Muscle layer of colon (tissue), 2 donors: Measurements from ENCODE around the gene GATA2.

ENCODE experiments used
- H3K27ac ChIP-seq: one replicate; pipeline ENCODE4 v1.7.0; 2013; ENCODE audit warnings: low read depth, mild to moderate bottlenecking, low read length, moderate library complexity
- H3K27me3 ChIP-seq, 2 donors: one replicate each; pipeline ENCODE4 v1.7.0; 2013; ENCODE audit warnings: low read length in 2 of 2, mild to moderate bottlenecking in 2 of 2; ENCODE audit not compliant: insufficient read depth in 2 of 2, control insufficient read depth in 1 of 2
- H3K36me3 ChIP-seq: one replicate; pipeline ENCODE4 v1.7.0; 2013; ENCODE audit warnings: mild to moderate bottlenecking, low read length; ENCODE audit not compliant: insufficient read depth
- H3K4me1 ChIP-seq: one replicate; pipeline ENCODE4 v1.7.0; 2013; ENCODE audit warnings: mild to moderate bottlenecking, low read length; ENCODE audit not compliant: insufficient read depth
- H3K4me3 ChIP-seq, 2 donors: one replicate each; pipeline ENCODE4 v1.7.0; 2013; ENCODE audit warnings: low read length in 2 of 2, low read depth in 1 of 2, mild to moderate bottlenecking in 1 of 2, moderate library complexity in 1 of 2
- H3K9ac ChIP-seq: one replicate; pipeline ENCODE4 v1.7.0; 2013; ENCODE audit warnings: low read length
- H3K9me3 ChIP-seq: one replicate; pipeline ENCODE4 v1.7.0; 2013; ENCODE audit warnings: mild to moderate bottlenecking, low read length
- donor health status: abdominal sarcoma.
- donor health status: Adenocarcinoma of cecum.

GATA2 gene

DNA sequence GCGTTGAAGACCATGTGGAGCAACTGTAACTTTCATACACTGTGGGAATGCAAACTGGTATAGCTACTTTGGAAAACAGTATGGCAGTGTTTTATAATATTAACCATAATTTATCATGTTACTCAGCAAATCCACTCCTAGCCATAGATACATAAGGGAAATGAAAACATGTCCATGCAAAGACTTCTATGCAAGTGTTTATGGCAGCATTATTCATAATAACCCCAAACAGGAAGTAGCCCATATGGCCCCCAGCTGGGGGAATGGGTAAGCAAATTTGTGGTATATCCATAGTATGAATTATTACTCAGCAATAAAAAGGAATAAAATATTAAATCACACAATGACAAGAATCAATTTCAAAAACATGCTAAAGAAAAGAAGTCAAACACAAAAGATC, 23.0 kb upstream of the GATA2 start:
- H3K4me3 ChIP-seq, result no peak overlapping the region
- peaks cover 4 to 9% of the 10 kb centered on the region in 2 donors for H3K27me3 ChIP-seq
- no peaks in the 10 kb centered on the region for H3K4me1 ChIP-seq
- H3K9me3 ChIP-seq, result peaks cover 11% of the 10 kb centered on the region
- no peak overlapping the region for H3K9ac ChIP-seq
- H3K36me3 ChIP-seq, result no peaks in the 10 kb centered on the region
- H3K27ac ChIP-seq, result no peak overlapping the region

DNA sequence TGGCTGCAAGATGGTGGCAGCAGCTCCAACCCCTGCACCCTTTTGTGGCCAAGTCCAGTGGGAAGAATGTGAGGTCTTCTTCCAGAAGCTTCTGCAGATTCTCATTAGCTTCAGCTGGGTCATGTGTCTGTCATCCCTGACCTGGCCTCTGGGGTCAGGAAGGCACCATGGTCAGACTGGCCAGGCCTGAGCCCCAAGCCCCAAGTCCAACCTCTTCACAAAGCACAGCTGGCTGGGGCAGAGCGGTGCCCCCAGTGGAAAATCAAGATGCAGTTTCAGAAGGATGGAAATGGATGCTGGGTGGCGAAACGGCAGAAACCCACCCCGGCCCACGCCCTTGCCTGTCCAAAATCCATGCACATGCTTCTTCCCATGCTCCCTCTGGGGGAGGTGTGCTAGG, 15.9 kb upstream of the GATA2 start:
- H3K4me1 ChIP-seq, result no peaks in the 10 kb centered on the region
- H3K36me3 ChIP-seq, result no peaks in the 10 kb centered on the region
- H3K27me3 ChIP-seq, result peaks cover 0 to 25% of the 10 kb centered on the region in 2 donors
- no peak overlapping the region for H3K27ac ChIP-seq
- no peak overlapping the region for H3K4me3 ChIP-seq
- H3K9me3 ChIP-seq, result peaks cover 5% of the 10 kb centered on the region
- H3K9ac ChIP-seq, result no peak overlapping the region

DNA sequence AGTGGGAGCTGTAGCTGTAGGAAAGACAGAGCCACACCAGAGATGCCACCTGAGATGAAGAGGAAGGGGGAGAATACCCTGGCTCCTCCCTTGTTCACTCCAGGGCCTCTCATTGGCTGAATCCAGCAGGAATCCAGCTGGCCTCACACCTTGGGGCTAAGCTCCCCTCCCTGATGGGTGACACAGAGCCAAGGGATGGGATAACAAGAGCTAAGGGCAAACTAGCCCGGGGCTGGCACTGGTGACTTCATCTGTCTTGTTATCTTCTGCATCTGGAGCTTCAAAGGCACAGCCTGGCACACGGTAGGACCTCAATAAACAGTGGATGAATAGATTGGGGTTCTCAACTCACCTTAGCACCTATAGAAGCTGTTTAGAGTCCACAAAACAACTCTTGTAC, 13.8 kb upstream of the GATA2 start:
- Histone ChIP-seq H3K36me3 (no peaks in the 10 kb centered on the region), H3K27ac (no peak overlapping the region), H3K9ac (no peak overlapping the region), H3K4me3 (no peak overlapping the region), H3K9me3 (no peaks in the 10 kb centered on the region), H3K27me3 (peaks cover 0 to 32% of the 10 kb centered on the region in 2 donors), H3K4me1 (no peaks in the 10 kb centered on the region)

DNA sequence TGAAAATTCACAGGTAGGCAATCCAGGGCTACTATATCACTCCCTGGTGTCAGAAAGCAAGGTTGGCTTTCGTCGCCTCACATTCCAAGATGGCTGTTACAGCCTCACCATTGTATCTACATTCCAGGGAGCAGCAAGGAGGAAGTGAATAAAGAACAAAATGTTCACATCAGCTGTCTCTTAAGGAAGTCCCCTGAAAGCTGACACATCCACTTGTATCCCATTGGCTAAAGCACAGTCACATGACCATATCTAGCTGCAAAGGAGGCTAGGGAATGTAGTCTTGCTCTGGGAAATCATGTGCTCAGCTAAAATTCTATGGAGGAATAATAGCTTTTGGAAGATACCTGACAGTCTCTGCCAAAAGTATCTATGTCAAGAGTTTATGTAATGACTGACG, 12.8 kb upstream of the GATA2 start:
- no peak overlapping the region for H3K27ac ChIP-seq
- H3K9ac ChIP-seq, result no peak overlapping the region
- H3K27me3 ChIP-seq, result peaks cover 0 to 32% of the 10 kb centered on the region in 2 donors
- no peaks in the 10 kb centered on the region for H3K9me3 ChIP-seq
- no peaks in the 10 kb centered on the region for H3K36me3 ChIP-seq
- no peaks in the 10 kb centered on the region for H3K4me1 ChIP-seq
- no peak overlapping the region for H3K4me3 ChIP-seq

DNA sequence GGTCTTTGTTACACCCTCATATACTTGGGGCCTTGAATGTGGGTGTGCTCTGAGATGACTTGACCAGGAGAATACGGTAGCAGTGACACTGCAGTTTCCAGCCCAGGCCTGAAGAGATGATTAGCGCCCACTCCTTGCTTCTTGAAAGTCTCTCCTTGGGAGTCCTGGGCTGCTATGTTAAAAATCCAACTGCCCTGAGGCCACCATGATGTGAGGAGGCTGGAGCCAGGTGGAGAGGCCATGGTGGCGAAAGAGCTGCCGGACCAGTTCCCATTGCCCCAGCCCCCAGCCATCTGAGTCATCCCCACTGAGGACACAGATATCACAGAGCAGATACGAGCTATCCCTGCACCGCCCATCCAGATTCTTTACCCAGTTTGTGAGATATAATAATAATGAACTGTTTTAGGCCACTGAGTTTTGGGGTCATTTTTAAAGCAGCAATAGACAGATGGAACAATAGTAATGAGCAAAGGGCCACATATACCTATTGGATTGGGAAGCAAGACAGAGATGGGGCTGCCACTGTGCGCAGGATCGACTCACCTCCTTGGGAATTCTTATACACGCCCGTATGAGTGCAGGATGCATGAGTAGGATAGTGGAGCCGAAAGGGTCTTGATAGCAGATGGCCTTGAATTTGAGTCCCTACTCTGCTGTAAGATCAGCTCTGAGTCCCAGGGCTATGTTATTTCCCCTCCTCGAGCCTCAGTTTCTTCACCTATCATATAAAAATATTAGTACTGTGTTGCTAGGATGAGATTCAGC, 12.1 kb upstream of the GATA2 start:
- H3K36me3 ChIP-seq, result no peaks in the 10 kb centered on the region
- H3K4me1 ChIP-seq, result no peaks in the 10 kb centered on the region
- H3K9ac ChIP-seq, result no peak overlapping the region
- no peaks in the 10 kb centered on the region for H3K9me3 ChIP-seq
- H3K4me3 ChIP-seq, result no peak overlapping the region
- no peak overlapping the region for H3K27ac ChIP-seq
- H3K27me3 ChIP-seq, result peaks cover 5 to 32% of the 10 kb centered on the region in 2 donors

DNA sequence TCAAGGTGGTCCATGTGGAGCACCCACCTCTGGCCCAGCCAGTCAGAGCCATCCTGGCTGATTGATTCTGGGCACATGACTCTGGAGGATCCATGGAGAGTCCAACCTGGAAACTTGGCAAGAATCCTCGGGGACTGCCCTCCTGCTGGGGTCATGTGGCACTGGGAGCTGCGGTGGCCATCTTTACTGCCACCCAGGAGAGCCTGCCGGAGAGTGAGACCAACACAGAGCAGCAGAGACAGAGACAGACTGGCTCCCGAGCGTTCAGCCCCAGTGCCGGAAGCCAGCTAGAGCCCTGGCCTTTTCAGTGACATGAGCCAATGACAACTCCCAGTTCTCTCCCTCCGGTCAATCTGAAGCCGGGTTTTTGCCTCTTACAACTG, 11.5 kb upstream of the GATA2 start:
- H3K27ac ChIP-seq, result no peak overlapping the region
- H3K4me1 ChIP-seq, result no peaks in the 10 kb centered on the region
- no peak overlapping the region for H3K9ac ChIP-seq
- no peaks in the 10 kb centered on the region for H3K9me3 ChIP-seq
- H3K36me3 ChIP-seq, result no peaks in the 10 kb centered on the region
- peaks cover 10 to 34% of the 10 kb centered on the region in 2 donors for H3K27me3 ChIP-seq
- no peak overlapping the region for H3K4me3 ChIP-seq

DNA sequence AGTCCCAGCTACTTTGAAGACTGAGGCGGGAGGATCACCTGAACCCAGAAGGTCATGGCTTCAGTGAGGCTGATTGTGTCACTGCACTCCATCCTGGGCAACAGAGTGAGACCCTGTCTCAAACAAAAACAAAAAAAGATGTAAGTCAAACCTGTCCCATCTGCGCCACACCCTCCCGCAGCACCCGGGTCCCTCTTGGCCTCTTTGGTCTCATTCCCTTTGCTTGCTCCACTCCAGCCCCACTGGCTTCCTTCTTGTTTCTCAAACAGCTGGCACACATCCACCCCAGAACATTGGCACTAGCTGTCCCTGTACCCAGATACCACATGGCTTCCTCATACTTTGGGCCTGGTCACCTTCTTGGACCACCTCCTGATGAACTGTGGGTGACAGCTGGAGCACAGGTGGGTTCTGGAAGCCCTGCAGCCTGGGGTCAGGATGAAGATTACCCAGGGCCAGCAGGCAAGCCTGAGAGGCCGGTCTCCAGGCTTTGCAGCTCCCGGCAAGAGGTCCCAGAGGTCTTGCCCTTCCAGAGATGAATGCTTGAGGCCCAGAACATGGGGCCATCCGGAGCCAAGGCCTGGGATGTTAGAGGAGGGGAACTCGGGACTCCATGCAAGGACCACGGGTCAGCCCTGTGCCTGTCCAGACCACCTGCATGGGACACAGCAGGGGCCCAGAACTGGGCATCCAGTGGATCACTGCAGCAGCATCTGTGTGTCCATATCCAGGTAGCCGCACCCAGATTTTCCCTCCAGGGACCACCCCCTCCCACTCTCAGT, 10.9 kb upstream of the GATA2 start:
- Histone ChIP-seq H3K4me3 (no peak overlapping the region), H3K9me3 (no peaks in the 10 kb centered on the region), H3K36me3 (no peaks in the 10 kb centered on the region), H3K9ac (no peak overlapping the region), H3K4me1 (no peaks in the 10 kb centered on the region), H3K27ac (no peak overlapping the region), H3K27me3 (peaks cover 16 to 40% of the 10 kb centered on the region in 2 donors)

DNA sequence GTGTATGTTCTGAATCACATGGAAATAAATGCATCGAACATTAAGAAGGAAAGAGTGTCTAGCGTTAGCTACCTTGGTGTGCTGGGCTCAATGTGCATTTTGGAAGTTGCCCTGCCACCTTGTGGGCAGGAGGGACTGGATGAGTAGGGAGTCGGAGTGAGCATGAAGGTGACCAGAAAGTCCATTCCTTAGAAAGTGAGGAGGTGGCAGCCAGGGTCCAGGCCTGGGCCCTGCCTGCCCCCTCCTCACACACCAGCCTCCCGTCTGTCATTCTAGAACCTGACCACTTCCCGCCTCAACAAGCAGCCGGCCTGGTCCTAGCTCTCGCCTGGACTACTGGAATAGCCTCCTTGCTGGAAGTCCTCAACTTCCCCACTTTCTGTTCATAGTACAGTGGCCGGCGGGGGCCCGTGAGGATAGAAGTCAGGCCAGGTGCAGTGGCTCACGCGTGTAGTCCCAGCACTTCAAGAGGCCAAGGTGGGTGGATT, 10.2 kb upstream of the GATA2 start:
- no peak overlapping the region for H3K4me3 ChIP-seq
- H3K27ac ChIP-seq, result no peak overlapping the region
- no peaks in the 10 kb centered on the region for H3K9me3 ChIP-seq
- no peaks in the 10 kb centered on the region for H3K36me3 ChIP-seq
- no peaks in the 10 kb centered on the region for H3K4me1 ChIP-seq
- H3K27me3 ChIP-seq, result peaks cover 23 to 48% of the 10 kb centered on the region in 2 donors
- H3K9ac ChIP-seq, result no peak overlapping the region

DNA sequence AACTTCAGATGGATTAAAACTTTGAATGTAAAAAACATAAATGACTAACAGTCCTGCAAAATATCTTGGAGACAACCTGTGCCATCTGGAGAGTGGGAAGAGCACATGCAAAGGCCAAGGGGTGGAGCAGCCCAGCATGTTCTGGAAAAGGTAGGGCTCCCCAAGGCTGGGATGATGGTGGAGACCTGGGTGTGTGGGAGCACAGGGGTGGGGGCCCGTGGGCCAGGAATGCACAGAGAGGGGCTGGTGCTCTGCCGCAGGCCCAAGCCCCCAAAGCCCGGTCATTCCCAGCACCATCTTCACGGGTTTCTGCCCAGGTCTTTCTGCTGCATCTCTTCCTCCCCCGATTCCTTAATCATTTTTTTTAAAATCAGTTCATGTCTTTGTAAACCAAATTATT, 9.7 kb upstream of the GATA2 start:
- Histone ChIP-seq H3K9me3 (no peaks in the 10 kb centered on the region), H3K4me1 (no peaks in the 10 kb centered on the region), H3K27me3 (peaks cover 25 to 51% of the 10 kb centered on the region in 2 donors), H3K9ac (no peak overlapping the region), H3K27ac (no peak overlapping the region), H3K4me3 (no peak overlapping the region), H3K36me3 (no peaks in the 10 kb centered on the region)

DNA sequence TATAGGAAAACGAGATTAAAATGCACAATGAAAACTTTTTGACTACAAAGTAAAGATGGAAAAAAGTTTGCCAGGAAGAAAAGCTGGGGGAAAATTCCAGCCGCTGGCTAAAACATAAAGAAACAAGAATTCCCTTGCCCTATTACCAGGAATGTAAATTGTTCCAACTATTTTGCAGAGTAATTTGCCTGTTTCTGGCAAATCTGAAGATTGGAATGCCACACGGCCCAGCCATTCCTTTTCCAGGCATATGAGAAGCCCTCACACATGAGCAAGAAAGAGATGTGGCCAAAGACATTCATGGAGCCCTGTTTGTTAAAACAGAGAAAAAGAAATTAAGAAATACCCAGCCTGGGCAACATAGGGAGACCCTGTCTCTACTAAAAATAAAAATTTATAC, 8.4 kb upstream of the GATA2 start:
- Histone ChIP-seq H3K4me1 (peaks cover 7% of the 10 kb centered on the region), H3K36me3 (no peaks in the 10 kb centered on the region), H3K9ac (no peak overlapping the region), H3K27me3 (peaks cover 33 to 52% of the 10 kb centered on the region in 2 donors), H3K27ac (no peak overlapping the region), H3K4me3 (no peak overlapping the region), H3K9me3 (no peaks in the 10 kb centered on the region)

DNA sequence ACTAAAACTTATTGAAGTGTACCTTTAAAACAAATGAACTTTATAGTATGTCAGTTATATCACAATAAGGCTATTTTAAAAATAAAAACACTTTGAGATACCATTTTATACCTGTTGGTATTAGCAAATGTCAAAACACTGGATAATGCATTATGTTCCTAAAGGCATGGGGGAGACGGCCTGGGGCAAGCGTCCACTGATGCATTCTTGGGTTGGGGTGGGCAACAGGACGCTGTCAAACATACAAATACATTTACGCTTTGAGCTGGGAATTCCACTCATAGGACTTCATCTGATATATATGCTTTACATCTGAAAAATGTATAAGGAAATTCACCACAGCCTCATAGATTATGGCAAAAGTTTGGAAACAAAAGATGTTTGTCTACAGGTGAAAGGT, 7.6 kb upstream of the GATA2 start:
- Histone ChIP-seq H3K27ac (no peak overlapping the region), H3K9ac (no peak overlapping the region), H3K27me3 (peaks cover 33 to 59% of the 10 kb centered on the region in 2 donors), H3K9me3 (no peaks in the 10 kb centered on the region), H3K4me1 (peaks cover 7% of the 10 kb centered on the region), H3K4me3 (no peak overlapping the region), H3K36me3 (no peaks in the 10 kb centered on the region)
